T-helper 2 cell treated with Interferon-gamma antibody and Interleukin-4, amounts not matched to agents 5 μg/mL and 100 μg/mL, for 36 hours (primary cell): ENCODE measurements around the gene RSAD2.
"Not testable (repeated sequence)": the region's sequence is repeated elsewhere in the genome, so short reads cannot be mapped to it uniquely, and the experiment has no call there.

Source experiments
- DNase-seq: peaks from one replicate; pipeline ENCODE4 v3.0.0; 2021; ENCODE audit warnings: low spot score
- H3K27ac Mint-ChIP-seq: one replicate; pipeline ENCODE4 v1.8.0; 2021; ENCODE audit warnings: mild to moderate bottlenecking, mixed read lengths
- H3K27me3 Mint-ChIP-seq: one replicate; pipeline ENCODE4 v1.8.0; 2021; ENCODE audit warnings: low read depth, mixed read lengths
- H3K36me3 Mint-ChIP-seq: one replicate; pipeline ENCODE4 v1.8.0; 2021; ENCODE audit warnings: low read depth, mixed read lengths
- H3K4me1 Mint-ChIP-seq: one replicate; pipeline ENCODE4 v1.8.0; 2021; ENCODE audit warnings: low read depth, mixed read lengths
- H3K4me3 Mint-ChIP-seq: one replicate; pipeline ENCODE4 v1.8.0; 2022; ENCODE audit warnings: mild to moderate bottlenecking, moderate library complexity, mixed read lengths
- H3K9me3 Mint-ChIP-seq: one replicate; pipeline ENCODE4 v1.8.0; 2021; ENCODE audit warnings: mixed read lengths

The RSAD2 gene

DNA sequence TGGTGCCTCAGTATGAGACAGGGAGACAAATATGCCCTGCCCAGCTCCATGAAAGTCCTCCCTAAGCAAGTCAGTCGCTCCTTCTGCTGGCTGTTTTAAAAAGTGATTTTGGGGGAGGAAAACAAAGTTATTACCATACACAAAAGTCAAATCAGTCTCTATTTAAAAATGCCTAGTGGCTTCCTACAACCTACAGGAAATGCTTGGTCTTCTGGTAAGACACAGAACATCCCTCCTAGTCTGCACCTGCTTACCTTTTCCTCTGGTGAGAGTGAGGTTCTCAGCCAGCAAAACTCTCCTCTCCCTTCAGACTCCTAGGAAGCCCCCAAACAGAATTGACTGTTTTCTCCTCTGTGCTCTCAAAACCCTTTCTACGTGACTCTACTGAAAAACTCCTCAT, 25.4 kb upstream of the RSAD2 start:
- Mint-ChIP-seq H3K27me3 (no peaks in the 10 kb centered on the region), H3K27ac (peak overlapping the region; percentile 22), H3K9me3 (peaks cover 13% of the 10 kb centered on the region), H3K4me1 (peaks cover 24% of the 10 kb centered on the region), H3K4me3 (no peak overlapping the region), H3K36me3 (peaks cover 87% of the 10 kb centered on the region)
- DNase-seq, result no peak

DNA sequence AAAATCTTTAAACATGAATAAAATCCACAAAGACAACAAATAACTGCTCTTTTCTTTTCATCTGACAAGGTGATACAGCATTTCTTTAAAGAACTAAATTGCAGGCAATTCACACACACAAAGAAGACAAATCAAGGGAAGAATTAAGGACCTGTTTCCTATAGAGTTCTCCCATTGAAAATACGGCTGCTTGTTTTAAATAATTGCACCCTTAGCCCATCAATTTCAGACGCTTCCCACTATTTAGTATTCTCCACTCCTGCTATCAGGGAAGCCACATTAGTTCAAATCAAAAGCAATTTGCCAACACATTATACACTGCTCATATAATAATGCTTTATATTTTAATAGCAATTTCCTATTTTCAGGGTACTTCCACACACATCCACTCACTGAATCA, 23.2 kb upstream of the RSAD2 start:
- peaks cover 16% of the 10 kb centered on the region for H3K9me3 Mint-ChIP-seq
- no peaks in the 10 kb centered on the region for H3K27me3 Mint-ChIP-seq
- H3K36me3 Mint-ChIP-seq, result peaks cover 89% of the 10 kb centered on the region
- H3K4me1 Mint-ChIP-seq, result peaks cover 27% of the 10 kb centered on the region
- H3K27ac Mint-ChIP-seq, result peak overlapping the region; percentile 0
- H3K4me3 Mint-ChIP-seq, result no peak overlapping the region
- no peak for DNase-seq

DNA sequence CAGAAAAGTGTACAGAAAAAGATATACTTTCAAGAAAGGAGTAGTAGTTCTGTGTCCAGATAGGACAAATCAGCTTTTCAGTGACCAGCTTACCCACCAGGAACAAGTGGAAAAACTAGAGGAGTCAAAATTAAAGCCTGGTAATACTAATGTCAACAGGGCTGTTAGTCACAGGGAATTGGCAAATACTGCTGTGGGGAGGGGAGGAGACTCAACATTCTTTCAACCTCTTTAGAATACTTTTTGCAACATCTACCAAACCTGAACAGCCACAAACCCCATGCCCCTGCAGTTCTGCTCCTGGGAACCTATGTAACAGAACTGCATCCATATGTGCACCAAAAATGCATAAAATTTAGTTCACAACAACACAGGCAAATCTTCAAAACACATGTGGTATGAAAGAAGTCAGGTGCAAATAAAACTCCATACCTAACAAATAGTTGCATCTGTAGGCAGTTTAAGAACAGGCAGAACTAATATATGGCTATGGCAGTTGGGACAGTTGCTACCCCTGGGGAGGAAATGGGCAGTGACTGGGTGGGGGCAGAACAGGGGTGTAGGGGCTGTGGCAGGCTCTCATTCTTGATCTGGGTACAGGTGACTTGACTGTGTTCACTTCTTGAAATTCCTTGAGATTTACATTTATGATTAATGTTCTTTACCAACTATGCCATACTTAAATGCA, 21.6 kb upstream of the RSAD2 start:
- Mint-ChIP-seq H3K36me3 (peaks cover 89% of the 10 kb centered on the region), H3K9me3 (peaks cover 32% of the 10 kb centered on the region), H3K4me3 (no peak overlapping the region), H3K27me3 (no peaks in the 10 kb centered on the region), H3K4me1 (peaks cover 27% of the 10 kb centered on the region), H3K27ac (no peak overlapping the region)
- DNase-seq, result no peak

DNA sequence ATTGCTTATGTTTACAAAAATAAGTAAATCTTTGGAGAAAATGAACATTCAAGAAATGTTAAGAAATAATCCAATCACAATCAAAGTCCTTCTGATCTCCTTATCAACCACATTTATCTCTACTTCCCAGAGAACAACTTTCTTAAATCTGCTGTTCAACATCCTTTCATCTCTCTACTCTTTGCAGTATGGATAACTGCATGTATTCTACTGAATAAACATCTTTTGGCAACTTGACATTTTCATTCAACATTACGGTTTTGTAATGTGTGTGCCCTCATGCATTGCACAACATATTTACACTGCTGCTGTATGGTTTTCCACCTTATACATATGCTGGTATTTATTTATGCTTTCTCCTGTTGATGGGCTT, 21.0 kb upstream of the RSAD2 start:
- Mint-ChIP-seq H3K27ac (no peak overlapping the region), H3K36me3 (peaks cover 89% of the 10 kb centered on the region), H3K4me3 (no peak overlapping the region), H3K9me3 (peaks cover 37% of the 10 kb centered on the region), H3K27me3 (no peaks in the 10 kb centered on the region), H3K4me1 (peaks cover 27% of the 10 kb centered on the region)
- DNase-seq, result no peak

DNA sequence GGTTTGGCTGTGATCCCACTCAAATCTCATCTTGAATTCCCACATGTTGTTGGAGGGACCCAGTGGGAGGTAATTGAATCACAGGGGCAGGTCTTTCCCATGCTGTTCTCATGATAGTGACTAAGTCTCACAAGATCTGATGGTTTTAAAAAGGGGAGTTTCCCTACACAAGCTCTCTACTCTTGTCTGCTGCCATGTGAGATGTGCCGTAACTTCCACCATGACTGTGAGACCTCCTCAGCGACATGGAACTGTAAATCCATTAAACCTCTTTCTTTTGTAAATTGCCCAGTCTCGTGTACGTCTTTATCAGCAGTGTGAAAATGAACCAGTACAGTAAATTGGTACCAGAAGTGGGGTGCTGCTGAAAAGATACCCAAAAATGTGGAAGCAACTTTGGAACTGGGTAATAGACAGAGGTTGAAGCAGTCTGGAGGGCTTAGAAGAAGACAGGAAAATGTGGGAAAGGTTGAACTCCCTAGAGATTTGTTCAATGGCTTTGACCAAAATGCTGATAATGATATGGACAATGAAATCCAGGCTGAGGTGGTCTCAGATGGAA, 19.0 kb upstream of the RSAD2 start:
- H3K4me3 Mint-ChIP-seq, H3K27ac Mint-ChIP-seq: not testable (repeated sequence)

DNA sequence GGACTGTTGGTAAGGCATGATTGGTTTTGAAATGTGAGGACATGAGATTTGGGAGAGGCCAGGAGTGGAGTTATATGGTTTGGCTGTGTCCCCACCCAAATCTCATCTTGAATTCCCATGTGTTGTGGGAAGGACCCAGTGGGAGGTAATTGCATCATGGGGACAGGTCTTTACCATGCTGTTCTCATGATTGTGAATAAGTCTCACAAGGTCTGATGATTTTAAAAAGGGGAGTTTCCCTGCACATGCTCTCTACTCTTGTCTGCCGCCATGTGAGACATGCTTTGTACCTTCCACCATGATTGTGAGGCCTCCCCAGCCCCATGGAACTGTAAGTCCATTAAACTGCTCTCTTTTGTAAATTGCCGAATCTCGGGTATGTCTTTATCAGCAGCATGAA, 17.3 kb upstream of the RSAD2 start:
- H3K4me1 Mint-ChIP-seq, result peaks cover 40% of the 10 kb centered on the region
- no peak overlapping the region for H3K4me3 Mint-ChIP-seq
- no peaks in the 10 kb centered on the region for H3K27me3 Mint-ChIP-seq
- DNase-seq, result no peak
- peak overlapping the region; percentile 18 for H3K27ac Mint-ChIP-seq
- peaks cover 49% of the 10 kb centered on the region for H3K9me3 Mint-ChIP-seq
- peaks cover 91% of the 10 kb centered on the region for H3K36me3 Mint-ChIP-seq

More for the DNA sequence above, 19.0 kb upstream of the RSAD2 start:
- H3K36me3 Mint-ChIP-seq, result peaks cover 94% of the 10 kb centered on the region
- peaks cover 35% of the 10 kb centered on the region for H3K4me1 Mint-ChIP-seq
- not testable (repeated sequence) for H3K27me3 Mint-ChIP-seq, DNase-seq
- peaks cover 49% of the 10 kb centered on the region for H3K9me3 Mint-ChIP-seq

DNA sequence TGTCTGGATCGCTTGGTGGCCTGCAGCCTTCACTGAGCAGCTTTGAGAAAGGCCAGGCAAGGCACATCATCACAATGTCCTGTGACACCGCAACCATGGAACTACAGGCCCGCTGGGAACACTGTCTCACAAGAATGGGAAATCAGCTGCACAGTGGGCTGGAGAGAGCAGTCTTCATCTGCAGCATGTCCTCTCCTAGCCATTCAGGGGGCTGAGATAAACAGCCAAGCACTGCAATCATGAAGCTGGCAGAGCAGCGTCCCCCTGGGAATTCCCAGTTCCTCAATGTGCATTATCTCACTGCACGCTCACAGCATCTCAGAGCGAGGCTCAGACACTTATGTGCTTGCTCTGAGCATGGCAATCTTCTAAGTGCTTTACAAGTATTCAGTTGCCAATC, 13.8 kb upstream of the RSAD2 start:
- peak overlapping the region; percentile 91 for H3K4me3 Mint-ChIP-seq
- peaks cover 42% of the 10 kb centered on the region for H3K4me1 Mint-ChIP-seq
- no peak for DNase-seq
- H3K27ac Mint-ChIP-seq, result no peak overlapping the region
- H3K36me3 Mint-ChIP-seq, result peaks cover 58% of the 10 kb centered on the region
- H3K27me3 Mint-ChIP-seq, result no peaks in the 10 kb centered on the region
- peaks cover 37% of the 10 kb centered on the region for H3K9me3 Mint-ChIP-seq

DNA sequence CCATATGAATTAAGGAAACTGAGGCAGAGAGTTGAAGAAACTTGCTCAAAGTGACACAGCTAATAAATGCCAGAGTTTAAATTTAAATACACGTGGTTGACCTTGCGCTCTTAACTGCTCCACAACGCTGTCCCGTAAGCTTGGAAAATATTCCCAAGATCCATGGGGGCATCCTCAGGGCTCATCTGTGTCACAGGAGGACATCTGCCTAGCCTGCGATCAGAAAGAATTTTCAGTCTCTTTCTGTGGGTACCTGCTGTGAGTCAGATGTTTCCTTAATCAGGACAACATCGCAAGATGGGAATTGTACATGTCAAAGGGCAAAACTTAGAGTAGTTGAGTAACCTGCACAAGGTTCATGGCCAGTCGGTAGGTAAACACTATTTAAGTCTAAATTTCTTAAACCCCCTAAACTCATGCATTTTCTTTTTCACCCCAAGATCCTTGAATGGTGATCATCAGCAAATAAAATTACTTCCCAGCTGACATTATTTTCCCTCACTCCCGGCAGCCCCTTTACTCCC, 13.3 kb upstream of the RSAD2 start:
- Mint-ChIP-seq H3K4me1 (peaks cover 42% of the 10 kb centered on the region), H3K4me3 (peak overlapping the region; percentile 91)

DNA sequence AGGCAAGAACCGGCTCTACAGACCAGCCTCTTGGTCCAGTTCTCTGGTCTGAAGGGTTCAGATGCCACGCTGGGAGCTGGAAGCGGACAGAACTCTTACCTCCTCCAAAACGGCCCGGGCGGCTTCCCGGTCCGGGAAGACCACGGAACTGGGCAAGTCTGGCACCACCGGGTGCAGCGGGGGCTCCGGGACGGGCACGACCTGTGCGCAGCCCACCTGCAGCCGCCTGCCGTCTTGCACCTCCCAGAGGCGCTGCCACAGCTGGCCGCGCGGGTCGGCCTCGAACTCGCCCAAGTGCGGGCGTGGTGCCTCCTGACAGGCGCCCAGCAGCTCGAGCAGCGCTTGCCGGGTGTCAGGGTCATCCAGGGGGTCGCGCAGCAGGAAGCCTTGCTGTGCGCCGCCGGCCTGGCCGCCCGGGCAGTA, 12.6 kb upstream of the RSAD2 start:
- Mint-ChIP-seq H3K27me3 (no peaks in the 10 kb centered on the region), H3K9me3 (peaks cover 27% of the 10 kb centered on the region), H3K27ac (peak overlapping the region; percentile 60), H3K4me3 (peak overlapping the region; percentile 91), H3K4me1 (peaks cover 42% of the 10 kb centered on the region), H3K36me3 (peaks cover 46% of the 10 kb centered on the region)
- no peak for DNase-seq

More for the DNA sequence above, 13.3 kb upstream of the RSAD2 start:
- H3K36me3 Mint-ChIP-seq, result peaks cover 53% of the 10 kb centered on the region
- H3K9me3 Mint-ChIP-seq, result peaks cover 33% of the 10 kb centered on the region
- H3K27ac Mint-ChIP-seq, result peak overlapping the region; percentile 60
- no peaks in the 10 kb centered on the region for H3K27me3 Mint-ChIP-seq
- DNase-seq, result no peak

DNA sequence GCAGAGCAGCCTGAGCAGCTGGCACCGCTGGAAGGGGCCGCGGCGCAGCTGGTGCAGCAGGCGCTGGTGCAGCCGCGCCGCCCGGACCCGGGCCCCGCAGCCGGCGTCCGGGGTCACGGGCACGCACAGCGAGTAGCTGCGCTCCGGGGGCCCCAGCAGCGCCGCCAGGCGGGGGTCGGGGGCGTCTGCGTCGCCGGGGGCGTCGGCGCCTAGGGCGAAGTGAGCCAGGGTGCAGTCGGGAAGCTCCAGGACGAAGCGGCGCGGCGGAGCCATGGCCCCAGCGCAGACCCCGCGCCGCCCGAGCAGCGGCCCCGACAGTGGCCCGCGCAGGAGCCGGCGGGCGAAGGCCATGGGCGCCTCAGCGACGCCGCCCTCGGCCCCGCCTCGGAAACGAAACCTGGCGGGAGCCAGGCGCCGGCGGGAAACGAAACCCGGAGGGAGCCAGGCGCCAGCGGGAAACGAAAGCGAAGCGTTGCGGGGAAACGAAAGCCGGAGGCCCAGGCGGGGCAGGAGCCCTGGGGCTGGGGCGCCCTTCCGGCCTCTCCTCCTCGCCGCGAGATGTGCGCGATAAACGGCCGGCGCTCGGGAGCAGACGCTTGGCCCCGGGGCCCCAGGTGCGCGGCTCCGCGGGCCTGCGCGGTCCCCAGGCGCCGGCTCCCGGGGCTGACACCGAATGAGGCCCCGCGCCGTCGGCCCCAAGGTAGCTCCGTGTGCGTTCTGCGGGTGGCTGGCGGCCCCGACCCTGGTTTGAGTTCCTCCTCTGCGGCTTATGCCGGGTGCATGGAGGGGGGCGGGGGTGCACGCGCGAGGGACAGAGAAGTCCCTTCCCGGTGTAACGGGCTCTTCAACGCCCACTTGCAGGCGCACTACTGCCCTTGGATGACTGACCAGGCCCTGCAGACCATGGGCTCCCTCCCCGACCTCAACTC, 12.0 kb upstream of the RSAD2 start, which contains the start of gene CMPK2:
Gene CMPK2, minus strand, starts transcription at position 562 of the 929 bp plus-strand sequence. Its CDS starts 211 bp downstream, at position 351.
- H3K4me3 Mint-ChIP-seq, result peak within 1 kb of the TSS; percentile 98
- peaks cover 20% of the 10 kb centered on the region for H3K9me3 Mint-ChIP-seq
- no peaks in the 10 kb centered on the region for H3K27me3 Mint-ChIP-seq
- H3K4me1 Mint-ChIP-seq, result peaks cover 42% of the 10 kb centered on the region
- peaks cover 39% of the 10 kb centered on the region for H3K36me3 Mint-ChIP-seq
- peak within 1 kb of the TSS; percentile 96 for H3K27ac Mint-ChIP-seq
- peak; percentile 82 for DNase-seq

DNA sequence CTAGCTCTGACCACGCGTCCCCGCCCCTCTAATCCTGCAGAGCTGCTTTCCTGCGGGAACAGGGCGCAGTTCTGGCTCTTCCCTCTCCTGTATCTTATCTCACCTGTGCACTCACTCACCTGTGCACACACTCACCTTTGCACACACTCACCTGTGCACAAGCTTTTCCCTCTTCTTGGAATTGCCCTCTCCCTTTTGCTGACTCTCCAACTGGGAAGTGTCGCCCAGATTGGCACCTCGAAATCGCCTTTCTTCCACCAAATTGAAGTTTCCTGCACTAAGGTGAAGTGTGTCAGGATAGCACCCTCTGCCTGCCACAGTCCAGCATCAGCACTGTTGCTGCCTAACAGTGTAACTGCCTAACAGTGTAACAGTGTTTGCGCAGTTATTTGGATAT, 11.3 kb upstream of the RSAD2 start:
- peak; percentile 22 for DNase-seq
- Mint-ChIP-seq H3K4me3 (peak overlapping the region; percentile 98), H3K36me3 (peaks cover 33% of the 10 kb centered on the region), H3K27me3 (no peaks in the 10 kb centered on the region), H3K4me1 (peaks cover 48% of the 10 kb centered on the region), H3K9me3 (peaks cover 14% of the 10 kb centered on the region), H3K27ac (peak overlapping the region; percentile 96)

DNA sequence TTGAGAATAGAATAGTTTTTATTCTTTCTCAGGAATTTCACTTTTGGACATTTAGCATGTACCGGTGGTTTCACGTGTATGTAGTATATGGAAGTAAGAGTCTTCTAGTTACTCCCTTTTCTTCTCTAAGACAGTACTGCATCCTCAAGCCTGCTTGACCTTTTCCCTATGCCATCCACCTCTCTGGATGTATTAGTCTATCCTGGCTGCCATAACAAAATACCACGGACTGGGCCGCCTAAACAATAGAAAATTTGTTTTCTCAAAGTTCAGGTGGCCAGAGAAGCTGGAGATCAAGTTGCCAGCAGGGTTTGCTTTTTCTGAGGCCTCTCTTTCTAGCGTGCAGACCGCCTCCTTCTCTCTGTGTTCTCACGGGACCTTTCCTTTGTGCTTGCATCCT, 10.6 kb upstream of the RSAD2 start:
- H3K27ac Mint-ChIP-seq, result peak overlapping the region; percentile 57
- H3K4me1 Mint-ChIP-seq, result peaks cover 47% of the 10 kb centered on the region
- no peak for DNase-seq
- no peaks in the 10 kb centered on the region for H3K27me3 Mint-ChIP-seq
- peak overlapping the region; percentile 98 for H3K4me3 Mint-ChIP-seq
- peaks cover 26% of the 10 kb centered on the region for H3K36me3 Mint-ChIP-seq
- peaks cover 7% of the 10 kb centered on the region for H3K9me3 Mint-ChIP-seq

DNA sequence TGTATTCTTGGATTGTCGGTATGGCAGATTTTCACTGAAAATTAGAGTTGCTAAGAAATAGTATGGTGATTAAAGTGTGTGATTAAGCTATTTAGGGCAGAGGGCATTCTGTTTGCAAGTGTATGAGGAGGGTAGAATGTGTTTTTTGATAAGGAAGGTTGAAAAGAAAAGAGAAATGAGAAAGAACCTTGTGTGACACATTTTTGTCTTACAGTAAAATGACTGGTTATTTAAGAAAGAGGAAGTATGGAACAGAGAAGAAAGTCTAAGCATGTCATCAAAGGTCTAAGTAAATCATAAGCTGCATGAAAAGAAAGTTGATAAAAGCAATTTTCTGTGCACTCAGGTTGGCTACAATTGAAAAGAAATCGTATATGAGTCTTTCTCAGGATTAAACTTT, 5.2 kb upstream of the RSAD2 start:
- no peaks in the 10 kb centered on the region for H3K27me3 Mint-ChIP-seq
- peaks cover 48% of the 10 kb centered on the region for H3K4me1 Mint-ChIP-seq
- DNase-seq, result no peak
- peak overlapping the region; percentile 9 for H3K27ac Mint-ChIP-seq
- peak overlapping the region; percentile 3 for H3K4me3 Mint-ChIP-seq
- H3K36me3 Mint-ChIP-seq, result peaks cover 13% of the 10 kb centered on the region
- peaks cover 5% of the 10 kb centered on the region for H3K9me3 Mint-ChIP-seq

DNA sequence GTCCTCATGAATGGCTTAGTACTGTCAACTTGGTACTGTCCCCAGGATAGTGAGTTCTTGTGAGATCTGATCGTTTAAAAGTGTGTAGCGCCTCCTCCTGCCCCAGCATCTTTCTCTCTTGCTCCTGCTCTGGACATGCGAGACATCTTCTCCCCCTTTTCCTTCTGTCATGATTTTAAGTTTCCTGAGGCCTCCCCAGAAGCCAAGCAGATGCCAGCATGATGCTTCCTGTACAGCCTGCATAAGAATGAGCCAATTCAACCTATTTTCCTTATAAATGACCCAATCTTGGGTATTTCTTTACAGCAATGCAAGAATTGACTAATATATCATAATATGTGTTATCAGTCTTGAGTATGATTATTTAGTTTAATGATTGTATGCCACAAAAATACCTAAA, 3.5 kb upstream of the RSAD2 start:
- no peak for DNase-seq
- Mint-ChIP-seq H3K36me3 (peaks cover 13% of the 10 kb centered on the region), H3K9me3 (peaks cover 5% of the 10 kb centered on the region), H3K4me3 (no peak overlapping the region), H3K27me3 (no peaks in the 10 kb centered on the region), H3K27ac (no peak overlapping the region), H3K4me1 (peaks cover 49% of the 10 kb centered on the region)
